ENCODE measurements around the gene TPGS2. TPM values are rescaled to one million over a fixed set of nuclear protein-coding genes. Genes with fewer than 3 reads are reported as not detected.

TPGS2 gene
- total and polyA plus RNA-seq, 2 donors from 2014 or later = 63.0 to 75.0 TPM

DNA sequence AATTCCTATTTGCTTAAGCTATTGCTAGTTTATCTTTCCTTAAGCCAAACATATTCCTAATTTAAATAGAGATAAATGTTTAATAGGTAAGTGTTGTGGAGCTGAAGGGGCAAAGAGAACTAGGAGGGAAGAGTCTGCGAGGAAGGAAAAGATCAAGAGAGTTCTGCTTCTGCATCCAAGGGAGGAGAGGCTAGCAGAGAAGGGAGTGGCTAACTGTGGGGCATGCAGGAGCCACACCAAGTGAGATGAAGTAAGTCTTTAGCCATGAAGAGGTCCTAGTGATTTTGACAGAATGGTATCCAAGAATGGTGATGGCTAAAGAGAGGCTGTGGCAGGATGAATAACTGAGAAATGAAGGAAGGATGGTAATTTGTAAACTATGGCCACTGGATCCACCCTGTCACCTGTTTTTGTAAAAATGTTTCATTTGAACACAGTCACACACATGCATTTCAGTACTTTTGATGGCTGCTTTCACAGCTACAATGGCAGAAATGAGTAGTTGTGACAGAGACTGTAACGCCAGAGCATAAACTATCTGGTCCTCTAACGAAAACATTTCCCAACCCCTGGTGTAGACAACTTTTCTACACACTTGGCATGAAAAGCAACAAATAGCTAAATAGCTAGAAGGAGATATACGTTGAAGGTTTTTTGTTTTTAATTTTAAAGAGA, 15.6 kb downstream of the TPGS2 start:
- intact Hi-C loops (cut with DNase I) = no loop called here
- H3K36me3 ChIP-seq (ENCODE audit: control insufficient read depth in 2 of 3, insufficient read depth in 3 of 3, low read length in 3 of 3) = peaks cover 0 to 13% (median 0%) of the 10 kb centered on the region in 3 donors
- no peaks in the 10 kb centered on the region for H3K4me1 ChIP-seq (ENCODE audit: control insufficient read depth in 2 of 3, insufficient read depth in 2 of 3, low read depth in 1 of 3, low read length in 3 of 3)
- DNase-seq (no peak), FAIRE-seq (no peak)
- H3K9ac ChIP-seq (ENCODE audit: low read length in 3 of 3) = no peak overlapping the region
- TF ChIP-seq, protein P1, sequence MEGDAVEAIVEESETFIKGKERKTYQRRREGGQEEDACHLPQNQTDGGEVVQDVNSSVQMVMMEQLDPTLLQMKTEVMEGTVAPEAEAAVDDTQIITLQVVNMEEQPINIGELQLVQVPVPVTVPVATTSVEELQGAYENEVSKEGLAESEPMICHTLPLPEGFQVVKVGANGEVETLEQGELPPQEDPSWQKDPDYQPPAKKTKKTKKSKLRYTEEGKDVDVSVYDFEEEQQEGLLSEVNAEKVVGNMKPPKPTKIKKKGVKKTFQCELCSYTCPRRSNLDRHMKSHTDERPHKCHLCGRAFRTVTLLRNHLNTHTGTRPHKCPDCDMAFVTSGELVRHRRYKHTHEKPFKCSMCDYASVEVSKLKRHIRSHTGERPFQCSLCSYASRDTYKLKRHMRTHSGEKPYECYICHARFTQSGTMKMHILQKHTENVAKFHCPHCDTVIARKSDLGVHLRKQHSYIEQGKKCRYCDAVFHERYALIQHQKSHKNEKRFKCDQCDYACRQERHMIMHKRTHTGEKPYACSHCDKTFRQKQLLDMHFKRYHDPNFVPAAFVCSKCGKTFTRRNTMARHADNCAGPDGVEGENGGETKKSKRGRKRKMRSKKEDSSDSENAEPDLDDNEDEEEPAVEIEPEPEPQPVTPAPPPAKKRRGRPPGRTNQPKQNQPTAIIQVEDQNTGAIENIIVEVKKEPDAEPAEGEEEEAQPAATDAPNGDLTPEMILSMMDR (IDR thresholded peaks at IDR 0.05; ENCODE audit: borderline replicate concordance, extremely low read depth, insufficient read depth) = no peak
- H3K27ac ChIP-seq (ENCODE audit: low read depth in 2 of 2, low read length in 2 of 2) = no peak overlapping the region
- H3K4me3 ChIP-seq (ENCODE audit: low read length in 3 of 3) = no peak overlapping the region
- no peaks in the 10 kb centered on the region for H3K27me3 ChIP-seq (ENCODE audit: control insufficient read depth, insufficient read depth, low read length)
- H3K9me3 ChIP-seq (ENCODE audit: control insufficient read depth in 2 of 3, insufficient read depth in 1 of 3, low read length in 3 of 3) = no peaks in the 10 kb centered on the region

DNA sequence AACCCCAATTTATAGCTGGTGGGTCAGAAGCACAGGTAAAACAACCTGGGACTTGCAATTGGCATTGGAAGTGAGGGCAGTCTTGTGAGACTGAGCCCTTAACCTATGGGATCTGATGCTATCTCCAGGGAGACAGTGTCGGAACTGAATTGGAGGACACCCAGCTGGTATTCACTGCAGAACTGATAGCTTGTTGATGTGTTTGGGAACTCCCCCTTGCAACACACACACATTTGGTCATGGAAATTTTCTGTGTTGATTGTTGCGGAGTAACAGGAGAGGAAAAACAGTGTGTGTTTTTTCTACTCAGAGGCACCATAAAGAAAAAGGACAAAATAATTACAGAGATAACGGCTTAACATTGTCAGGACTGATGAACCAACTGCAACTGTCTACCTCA, 16.1 kb downstream of the TPGS2 start:
- Histone ChIP-seq H3K4me3 (ENCODE audit: low read length in 3 of 3) (no peak overlapping the region), H3K9me3 (ENCODE audit: control insufficient read depth in 2 of 3, insufficient read depth in 1 of 3, low read length in 3 of 3) (no peaks in the 10 kb centered on the region), H3K9ac (ENCODE audit: low read length in 3 of 3) (no peak overlapping the region), H3K4me1 (ENCODE audit: control insufficient read depth in 2 of 3, insufficient read depth in 2 of 3, low read depth in 1 of 3, low read length in 3 of 3) (no peaks in the 10 kb centered on the region), H3K27ac (ENCODE audit: low read depth in 2 of 2, low read length in 2 of 2) (no peak overlapping the region), H3K27me3 (ENCODE audit: control insufficient read depth, insufficient read depth, low read length) (no peaks in the 10 kb centered on the region), H3K36me3 (ENCODE audit: control insufficient read depth in 2 of 3, insufficient read depth in 3 of 3, low read length in 3 of 3) (peaks cover 0 to 15% (median 2%) of the 10 kb centered on the region in 3 donors)
- TF ChIP-seq, protein P1 (IDR thresholded peaks at IDR 0.05; ENCODE audit: borderline replicate concordance, extremely low read depth, insufficient read depth) = no peak
- peak in 1 of 5 donors; percentile 38 for DNase-seq
- intact Hi-C loops (cut with DNase I) = no loop called here
- FAIRE-seq = no peak

DNA sequence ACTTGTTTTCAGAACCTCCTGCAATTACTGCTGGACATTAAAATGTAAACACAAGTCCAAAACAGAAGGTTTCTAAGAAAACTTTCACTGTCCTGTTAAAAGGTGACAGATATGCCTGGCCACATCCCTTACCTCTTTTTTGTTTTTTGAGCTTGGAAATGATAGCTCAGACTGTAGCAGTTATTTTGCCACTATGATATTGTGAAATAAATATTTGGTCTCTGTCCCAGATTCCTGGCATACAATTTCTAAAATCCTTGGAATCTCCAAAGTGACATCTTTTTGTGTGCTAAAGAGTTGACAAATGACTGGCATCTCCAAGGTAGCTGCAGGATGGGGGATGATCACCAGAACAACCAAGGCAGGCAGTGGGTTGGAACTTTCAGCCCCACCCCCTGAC, 16.8 kb downstream of the TPGS2 start:
- FAIRE-seq (no peak), DNase-seq (no peak)
- Histone ChIP-seq H3K27me3 (ENCODE audit: control insufficient read depth, insufficient read depth, low read length) (no peaks in the 10 kb centered on the region), H3K27ac (ENCODE audit: low read depth in 2 of 2, low read length in 2 of 2) (no peak overlapping the region), H3K9ac (ENCODE audit: low read length in 3 of 3) (no peak overlapping the region), H3K36me3 (ENCODE audit: control insufficient read depth in 2 of 3, insufficient read depth in 3 of 3, low read length in 3 of 3) (peaks cover 2 to 10% (median 3%) of the 10 kb centered on the region in 3 donors), H3K9me3 (ENCODE audit: control insufficient read depth in 2 of 3, insufficient read depth in 1 of 3, low read length in 3 of 3) (no peaks in the 10 kb centered on the region), H3K4me1 (ENCODE audit: control insufficient read depth in 2 of 3, insufficient read depth in 2 of 3, low read depth in 1 of 3, low read length in 3 of 3) (no peaks in the 10 kb centered on the region), H3K4me3 (ENCODE audit: low read length in 3 of 3) (no peak overlapping the region)
- intact Hi-C loops (cut with DNase I) = no loop called here
- TF ChIP-seq, protein P1 (IDR thresholded peaks at IDR 0.05; ENCODE audit: borderline replicate concordance, extremely low read depth, insufficient read depth) = no peak
